HTR-8/SVneo (cell line): ENCODE data around the gene OLFM2.
"Not testable (repeated sequence)": the region's sequence is repeated elsewhere in the genome, so short reads cannot be mapped to it uniquely, and the experiment has no call there.

Source experiments
- DNase-seq: peaks from one replicate; pipeline ENCODE4 v3.0.0; 2011; ENCODE audit warnings: low spot score, mixed read lengths; ENCODE audit not compliant: insufficient read length
- FAIRE-seq: peaks from 2 replicates; lab custom pipeline; 2011; peaks lifted over from hg19 to GRCh38; lab: Jason Lieb, UNC

Gene OLFM2

DNA sequence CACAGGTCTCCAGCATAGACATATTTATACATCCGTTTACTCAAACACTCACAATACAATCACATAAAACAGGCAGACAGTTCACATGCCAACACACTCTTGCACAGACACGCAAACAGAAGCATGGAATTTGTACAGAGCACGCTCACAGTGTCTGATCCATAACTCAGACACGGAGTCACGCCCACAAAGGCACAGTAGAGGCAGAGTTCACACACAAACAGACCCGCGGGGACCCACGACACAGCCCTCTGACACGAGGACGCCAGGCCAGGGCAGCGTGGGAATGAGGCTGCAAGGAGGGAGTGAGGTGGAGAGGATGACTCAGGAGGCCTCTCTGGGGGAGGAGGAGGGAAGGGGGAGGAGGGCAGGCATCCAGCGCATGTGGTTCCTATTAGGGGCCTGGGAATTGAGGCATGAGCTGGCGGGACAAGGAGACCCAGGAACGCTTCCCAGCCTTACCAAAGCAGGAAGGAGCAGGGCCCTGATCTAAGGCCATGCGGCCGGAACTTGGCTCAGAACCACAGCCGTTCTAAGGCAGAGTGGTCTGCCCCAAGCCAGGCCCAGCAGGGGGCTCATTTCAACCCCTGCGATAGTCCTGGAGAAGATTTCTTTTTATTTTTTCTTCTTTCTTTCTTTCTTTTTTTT lies 9.1 kb upstream of the OLFM2 start:
- DNase-seq (peak; percentile 85), FAIRE-seq (peak; percentile 80)

DNA sequence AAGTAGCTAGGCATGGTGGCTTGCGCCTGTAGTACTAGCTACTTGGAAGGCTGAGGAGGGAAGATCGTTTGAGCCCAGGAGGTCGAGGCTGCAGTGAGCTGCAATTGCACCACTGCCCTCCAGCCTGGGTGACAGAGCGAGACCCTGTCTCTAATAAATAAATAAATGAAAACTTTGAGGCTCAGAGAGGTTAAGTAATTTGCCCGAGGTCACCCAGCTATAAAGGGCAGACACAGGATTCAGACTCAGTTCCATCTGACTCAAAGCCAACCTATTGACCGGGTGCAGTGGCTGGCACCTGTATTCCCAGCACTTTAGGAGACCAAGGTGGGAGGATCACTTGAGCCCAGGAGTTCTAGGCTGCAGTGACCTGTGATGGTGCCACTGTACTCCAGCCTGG lies 7.4 kb upstream of the OLFM2 start:
- DNase-seq (no peak), FAIRE-seq (no peak)

DNA sequence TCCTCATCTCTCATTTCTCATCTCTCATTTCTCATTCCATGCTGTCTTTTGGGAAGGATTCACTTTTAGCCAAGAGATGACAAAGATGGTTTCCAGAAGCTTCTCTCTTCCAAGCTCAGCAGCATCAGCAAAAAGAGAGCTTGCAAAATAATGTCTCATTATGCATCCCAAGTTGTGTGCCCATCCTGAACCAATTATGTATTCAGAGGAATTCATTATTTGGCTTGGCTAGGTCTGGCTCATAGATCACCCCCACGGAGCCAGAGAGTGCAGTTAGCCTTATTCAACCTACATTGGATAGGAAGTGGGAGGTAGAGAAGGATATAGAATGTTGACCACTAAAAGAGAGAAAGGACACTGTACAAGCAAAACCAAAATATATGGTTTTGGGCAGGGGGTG lies 5.4 kb upstream of the OLFM2 start:
- no peak for DNase-seq
- FAIRE-seq, result no peak

DNA sequence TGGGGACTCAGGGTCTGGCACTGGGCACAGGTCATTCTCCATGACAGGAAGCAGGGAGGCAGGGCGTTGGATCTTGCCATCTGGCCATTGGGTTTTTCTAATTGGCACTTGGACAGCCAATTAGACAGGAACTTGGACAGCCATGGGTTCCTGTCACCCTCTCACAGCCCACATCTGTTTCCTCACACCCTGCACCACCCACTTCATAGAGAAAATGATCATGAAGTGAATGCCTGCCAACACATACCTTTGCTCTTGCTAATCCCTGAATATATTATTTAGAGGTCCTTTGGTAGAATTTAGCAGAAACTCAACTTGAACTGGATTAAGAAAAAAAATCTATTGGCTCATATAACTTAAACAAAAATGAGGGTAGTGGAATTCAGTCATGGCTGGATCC lies 4.9 kb upstream of the OLFM2 start:
- DNase-seq, result no peak
- no peak for FAIRE-seq

DNA sequence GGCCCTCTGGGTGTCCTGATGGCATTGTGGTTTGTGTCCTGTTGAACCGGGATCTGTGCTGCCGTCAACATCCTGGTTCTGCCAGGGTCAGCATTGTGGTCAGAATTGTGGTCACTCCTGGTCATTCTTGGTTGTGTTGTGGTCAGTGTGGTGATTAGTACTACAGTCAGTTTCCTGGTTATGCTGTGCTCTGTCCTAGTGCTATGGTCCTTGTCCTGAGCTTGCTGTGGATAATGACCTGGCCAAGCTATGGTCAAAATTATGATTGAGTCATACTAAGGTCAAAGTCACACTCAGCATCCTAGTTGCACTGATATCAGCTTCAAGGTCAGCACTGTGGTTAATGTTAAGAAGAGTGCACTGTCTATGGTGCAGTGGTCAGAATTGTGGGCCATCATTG lies 4.5 kb upstream of the OLFM2 start:
- FAIRE-seq (no peak), DNase-seq (no peak)

DNA sequence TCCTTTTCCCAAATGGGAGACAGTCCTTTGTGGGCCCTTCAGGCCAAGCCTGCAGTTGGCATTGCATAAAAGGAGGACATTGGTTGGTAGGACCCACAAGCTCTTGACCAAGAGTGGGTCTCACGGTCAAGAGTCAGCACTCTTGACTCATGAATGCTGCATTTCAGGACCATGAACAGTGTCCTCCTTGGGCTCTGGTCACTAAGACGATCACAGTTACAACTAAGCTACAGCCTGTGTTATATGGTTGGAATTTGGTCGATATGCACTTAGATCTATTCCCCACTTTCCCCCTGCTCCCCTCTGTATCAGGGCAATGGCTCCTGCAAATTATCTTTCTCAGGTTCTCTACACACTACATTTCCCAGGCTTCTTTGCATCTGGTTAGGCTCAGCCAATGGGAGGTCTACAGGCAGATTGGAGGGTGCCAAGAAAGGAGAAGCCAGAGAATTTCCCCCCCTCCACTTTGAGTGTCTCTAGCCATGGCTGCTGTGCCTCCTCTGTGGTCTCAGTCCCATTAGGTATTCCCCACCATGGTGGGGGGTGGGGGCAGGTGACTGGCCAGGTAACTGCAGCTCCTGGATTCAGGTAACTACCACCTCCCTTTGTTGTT lies 3.1 kb upstream of the OLFM2 start:
- no peak for FAIRE-seq
- DNase-seq, result no peak

DNA sequence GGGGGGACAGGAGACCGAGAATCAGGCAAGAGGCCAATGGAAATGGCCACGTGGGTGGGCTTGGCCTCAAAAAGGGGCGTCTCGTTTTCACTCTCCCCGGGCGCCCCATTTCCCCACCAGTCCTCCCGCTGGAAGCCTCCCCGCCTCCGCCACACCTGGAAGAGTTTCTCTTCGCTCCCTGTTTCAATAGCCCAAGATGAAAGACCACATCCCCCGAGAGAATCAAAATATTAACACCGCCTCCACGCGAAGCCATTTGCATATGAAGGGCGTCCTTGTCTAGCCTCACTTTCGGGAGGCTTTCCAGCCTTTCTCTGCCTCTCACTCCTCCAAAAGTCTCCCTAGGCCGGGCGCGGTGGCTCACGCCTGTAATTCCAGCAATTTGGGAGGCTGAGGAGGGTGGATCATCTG lies 691 bp upstream of the OLFM2 start:
- DNase-seq, result no peak
- FAIRE-seq, result no peak

DNA sequence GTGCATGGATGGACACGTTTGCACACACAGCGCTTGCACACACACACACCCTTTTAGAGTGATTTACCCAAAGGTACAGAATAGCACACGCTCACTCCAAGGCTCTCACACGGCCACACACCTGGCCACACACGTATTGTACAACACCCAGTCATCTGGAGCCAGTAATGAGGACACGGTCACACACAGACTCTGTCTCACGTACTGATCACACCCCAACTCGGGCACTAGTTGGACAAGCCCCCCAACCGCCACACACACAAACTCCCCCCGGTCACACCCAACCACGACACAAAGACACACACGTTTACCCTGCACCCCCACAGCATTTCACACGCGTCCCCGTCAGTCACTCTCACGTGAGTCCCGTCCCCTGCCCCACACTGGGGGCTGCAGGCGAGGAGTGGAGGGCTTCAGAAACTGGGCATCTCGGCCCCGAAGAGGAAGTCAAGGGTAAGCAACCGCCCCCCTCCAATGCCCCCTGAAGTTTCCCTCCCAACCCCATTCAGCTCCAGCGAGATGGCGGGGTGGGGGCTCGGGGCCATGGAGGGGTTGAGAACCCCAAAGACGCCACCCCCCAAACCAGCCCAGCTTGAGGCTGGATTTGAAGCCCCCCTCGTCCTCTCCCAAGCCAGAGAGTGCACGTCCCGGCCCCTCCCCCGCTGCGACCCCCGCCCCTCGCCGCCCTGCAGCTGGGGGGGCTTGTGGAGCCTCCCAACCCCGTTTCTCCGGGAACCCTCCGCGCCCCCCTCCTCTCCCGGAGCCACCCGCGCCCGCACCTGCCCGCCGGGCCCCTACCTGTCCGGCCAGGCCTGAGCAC lies 599 bp downstream of the OLFM2 start:
- FAIRE-seq (peak; percentile 70), DNase-seq (no peak)

DNA sequence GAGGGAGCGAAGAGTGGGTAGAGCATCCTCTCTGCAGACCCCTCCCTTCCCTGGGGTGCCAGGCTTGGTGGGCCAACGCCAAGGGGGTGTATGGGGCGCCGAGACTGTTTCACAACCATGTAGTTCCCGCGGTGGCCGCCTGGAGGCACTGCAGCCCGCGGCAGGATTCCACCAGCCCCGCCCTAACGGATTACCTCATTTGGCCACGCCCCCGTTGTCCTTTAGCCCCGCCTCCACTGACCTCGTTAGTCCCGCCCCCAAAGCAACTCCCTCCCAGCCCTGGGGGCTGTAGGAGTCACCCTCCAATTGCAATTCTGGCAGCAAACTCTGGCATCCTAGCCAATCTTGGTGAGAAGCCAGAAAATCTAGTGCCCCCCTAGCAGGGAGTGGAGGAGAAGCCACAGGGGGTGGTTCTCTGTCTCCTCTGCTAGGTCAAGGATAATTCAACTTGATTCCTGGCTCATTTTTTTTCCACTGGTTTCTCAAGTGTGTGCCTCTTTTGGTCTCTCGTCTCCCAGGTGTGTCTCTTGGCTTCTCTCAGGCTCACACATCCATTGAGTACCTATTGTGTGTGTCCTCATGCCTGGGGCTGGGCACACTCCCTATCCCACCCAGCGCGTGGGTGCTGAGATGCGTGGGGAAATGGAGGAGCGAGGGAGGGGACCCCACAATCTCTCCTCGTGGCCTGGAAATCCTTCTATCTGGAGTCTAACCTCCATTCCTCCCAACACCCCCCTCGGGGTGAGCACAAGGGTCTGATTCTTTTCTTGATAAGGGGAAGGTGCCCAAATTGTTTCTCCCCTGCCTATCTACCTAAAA lies 2.0 kb downstream of the OLFM2 start:
- peak; percentile 83 for DNase-seq
- peak; percentile 97 for FAIRE-seq

DNA sequence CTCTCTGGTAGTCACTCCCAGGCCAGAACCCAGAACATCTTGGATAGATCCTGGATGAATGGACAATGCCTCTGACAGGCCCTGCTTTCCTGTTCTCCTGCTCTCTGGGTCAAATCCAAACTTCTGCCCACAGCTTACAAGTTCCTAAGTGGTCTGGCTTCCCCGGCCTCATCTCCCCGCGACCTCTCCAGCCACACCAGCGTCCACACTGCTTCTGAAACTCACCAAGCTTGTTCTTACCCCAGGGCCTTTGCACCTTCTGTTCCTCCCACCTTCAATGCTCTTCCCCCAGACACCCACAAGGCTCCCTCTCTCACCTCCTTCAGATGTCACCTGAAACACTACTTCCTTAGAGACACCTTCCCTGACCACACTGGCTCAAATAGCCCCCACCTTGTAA lies 3.5 kb downstream of the OLFM2 start:
- no peak for DNase-seq
- no peak for FAIRE-seq

DNA sequence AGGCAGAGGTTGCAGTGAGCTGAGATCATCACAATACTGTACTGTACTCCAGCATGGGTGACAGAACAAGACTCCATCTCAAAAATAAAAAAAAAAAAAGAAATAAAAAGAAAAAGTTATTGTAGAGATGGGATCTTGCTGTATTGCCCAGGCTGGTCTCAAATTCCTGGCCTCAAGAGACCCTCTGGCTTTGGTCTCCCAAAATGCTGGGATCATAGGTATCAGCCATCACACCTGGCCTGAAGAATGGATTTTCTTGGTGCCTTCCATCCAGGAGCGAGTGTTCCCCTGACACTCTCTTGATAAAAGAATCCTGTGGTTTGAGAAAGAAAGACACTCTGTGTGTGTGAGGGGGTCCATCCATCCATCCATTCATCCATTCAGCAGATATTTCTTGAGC lies 4.7 kb downstream of the OLFM2 start:
- no peak for DNase-seq
- no peak for FAIRE-seq

DNA sequence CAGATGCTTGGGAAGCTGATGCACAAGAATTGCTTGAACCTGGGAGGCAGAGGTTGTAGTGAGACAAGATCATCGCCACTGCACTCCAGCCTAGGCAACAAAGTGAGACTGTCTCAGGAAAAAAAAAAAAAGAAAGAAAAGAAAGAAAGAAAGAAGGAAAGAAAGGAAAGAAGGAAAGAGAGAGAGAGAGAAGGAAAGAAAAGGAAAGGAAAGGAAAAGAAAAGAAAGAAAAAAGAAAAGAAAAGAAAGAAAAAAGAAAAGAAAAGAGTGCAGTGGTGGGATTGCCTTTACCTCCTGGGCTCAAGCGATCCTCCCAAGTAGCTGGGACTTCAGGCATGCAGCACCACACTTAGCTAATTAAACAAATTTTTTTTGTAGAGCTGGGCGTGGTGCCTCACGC lies 12.9 kb downstream of the OLFM2 start:
- FAIRE-seq, result no peak

DNA sequence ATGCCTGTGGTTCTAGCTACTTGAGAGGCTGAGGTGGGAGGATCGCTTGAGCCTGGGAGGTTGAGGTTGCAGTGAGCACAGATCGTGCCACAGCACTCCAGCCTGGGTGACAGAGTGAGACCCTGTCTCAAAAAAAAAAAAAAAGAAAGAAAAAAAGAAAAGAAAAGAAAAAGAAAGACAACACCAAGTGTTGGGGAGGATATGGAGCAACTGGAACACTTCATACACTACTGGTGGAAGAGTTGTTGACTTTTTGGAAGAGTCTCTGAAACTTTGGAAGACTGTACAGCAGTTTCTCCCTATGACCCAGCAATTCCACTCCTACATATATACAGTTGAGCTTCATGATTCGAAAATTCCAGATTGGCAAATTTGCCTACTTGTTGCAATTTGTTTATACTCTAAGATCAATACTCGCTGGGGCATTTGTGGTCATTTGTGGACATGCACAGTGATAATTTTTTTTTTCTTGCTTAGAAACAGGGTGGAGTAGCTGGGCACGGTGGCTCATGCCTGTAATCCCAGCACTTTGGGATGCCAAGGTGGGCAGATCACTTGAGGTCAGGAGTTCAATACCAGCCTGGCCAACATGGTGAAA lies 13.4 kb downstream of the OLFM2 start:
- not testable (repeated sequence) for FAIRE-seq, DNase-seq

More for the DNA sequence above, 12.9 kb downstream of the OLFM2 start:
- DNase-seq, result no peak

DNA sequence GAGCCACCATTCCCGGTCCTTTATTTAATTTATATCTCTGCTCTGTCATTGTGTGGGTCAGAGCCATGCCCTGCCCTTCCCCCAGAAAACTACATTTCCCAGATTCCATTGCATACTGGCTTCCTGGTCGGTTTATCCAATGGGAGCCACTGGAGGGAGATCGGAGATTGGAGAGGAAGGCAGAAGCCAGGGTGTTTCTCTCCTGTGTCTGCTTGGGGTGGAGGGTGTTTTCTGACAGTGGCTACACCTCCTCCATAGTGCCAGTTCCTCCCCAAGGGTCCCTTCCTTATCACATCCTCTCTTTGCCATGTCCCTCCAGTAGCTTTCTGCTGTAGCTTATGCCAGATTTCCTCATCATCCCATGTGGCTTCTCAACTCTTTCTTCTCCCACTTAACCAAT lies 19.0 kb downstream of the OLFM2 start:
- FAIRE-seq (no peak), DNase-seq (peak; percentile 83)

DNA sequence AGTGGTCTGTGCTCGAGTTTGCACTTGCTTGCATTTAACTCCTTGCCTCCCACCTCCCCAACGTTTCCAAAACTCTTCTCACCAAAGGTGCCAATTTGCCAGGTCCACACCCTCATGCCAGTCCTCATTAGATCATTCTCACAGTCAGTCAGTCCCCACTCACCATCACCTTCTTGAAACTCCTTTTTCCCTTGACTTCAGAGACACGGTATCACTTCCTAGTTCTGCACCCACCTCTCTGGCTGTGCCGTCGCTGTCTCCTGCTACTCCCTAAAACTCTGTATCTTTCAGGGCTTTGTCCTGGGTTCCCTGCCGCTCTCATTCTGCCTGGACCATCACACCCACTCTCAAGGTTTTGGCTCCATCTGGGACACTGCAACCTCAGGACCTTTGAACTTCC lies 19.6 kb downstream of the OLFM2 start:
- FAIRE-seq (no peak), DNase-seq (no peak)

DNA sequence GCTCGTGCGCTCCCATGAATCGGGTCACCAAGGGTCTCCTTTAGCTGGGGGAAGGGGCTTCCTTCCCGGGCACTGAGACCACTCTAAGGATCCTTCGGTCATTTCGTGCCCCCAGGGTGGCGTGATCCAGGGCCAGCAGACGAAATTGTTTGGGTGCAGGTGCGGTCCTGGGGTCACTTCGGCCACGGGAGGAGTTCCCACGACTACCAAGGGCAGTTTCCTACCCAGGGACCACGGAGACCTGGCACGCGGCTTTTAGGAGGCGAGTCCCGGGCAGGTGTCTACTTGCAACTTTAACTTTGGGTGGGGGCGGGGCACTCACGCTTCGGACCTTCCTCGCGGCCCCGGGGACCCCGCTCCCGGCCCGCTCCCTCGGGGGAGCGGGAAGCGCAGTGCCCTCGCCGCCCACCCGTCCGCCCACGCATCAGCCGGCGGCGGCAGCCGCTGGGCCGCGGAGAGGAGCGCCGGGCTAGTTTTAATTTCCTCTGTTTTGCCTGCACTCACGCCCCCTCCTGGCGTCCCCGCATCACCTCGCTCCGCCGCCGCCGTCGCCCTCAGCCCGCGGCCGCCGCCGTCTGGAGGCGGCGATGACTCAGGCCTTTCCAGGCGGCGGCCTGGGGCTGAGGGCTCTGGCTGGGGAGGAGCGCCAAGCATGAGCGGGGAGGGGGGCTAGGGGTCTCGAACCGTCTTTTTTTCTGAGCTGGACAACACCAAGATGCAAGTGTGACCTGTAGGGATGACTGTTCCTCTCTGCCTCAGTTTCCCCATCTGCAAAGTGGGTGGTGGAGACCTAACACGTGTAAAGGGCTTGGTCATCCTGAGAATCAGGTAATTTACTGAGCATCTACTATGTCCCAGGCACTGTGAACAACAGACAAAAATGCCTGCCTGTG lies 21.8 kb downstream of the OLFM2 start:
- peak; percentile 83 for DNase-seq

DNA sequence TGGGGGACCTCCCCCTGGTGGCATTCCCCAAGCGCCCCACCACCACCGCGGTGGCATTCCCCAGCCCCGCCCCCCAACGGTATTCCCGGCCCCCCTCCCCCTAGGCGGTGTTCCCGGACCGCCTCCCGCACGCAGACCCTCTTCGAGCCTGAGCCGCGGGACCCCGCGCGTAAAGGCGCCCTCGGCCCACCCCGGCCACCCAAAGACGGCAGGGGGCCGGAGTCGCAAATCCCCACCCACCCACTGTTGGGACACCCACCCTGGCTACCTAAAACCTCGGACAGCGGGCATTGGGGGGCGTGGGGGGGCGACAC lies 22.4 kb downstream of the OLFM2 start:
- FAIRE-seq, result no peak
- peak; percentile 37 for DNase-seq

More for the DNA sequence above, 21.8 kb downstream of the OLFM2 start:
- peak; percentile 81 for FAIRE-seq

DNA sequence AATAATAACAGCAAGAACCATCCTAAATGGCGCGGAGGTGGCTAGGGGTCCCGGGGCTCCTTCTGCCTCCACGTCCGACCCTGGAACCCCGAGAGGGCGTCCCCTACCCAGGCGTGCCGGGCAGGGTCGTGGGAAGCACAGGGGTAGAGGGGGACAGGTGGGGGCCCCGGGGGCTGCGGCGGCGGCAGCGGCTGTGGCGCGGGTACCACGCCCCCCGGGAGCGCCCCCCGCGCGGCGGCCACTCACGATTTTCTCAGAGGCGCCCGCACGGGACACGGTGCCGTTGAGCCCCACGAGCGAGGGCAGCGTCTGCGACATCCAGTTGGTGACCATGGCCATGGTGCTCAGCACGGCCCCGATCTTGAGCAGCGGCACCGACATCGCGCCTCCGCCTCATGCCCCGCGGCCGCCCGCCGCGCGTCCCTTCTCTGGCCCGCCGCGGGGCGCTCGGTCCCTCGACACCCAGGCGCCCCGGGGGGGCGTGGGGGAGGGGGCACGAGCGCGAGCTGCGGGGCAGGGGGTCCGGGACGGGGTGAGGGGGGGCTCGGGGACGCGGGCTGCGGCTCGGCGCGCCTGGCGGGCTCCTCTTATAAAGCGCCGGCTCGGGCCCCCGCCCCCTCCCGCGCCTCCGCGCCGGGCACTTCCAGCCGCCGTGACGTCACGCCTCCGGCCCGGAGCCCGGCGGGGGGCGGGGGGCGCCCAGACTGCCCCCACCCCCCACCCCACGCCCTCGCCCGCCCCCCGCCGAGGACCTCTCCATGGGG lies 22.9 kb downstream of the OLFM2 start:
- FAIRE-seq, result no peak

More for the DNA sequence above, 22.9 kb downstream of the OLFM2 start:
- peak; percentile 43 for DNase-seq
